ENCODE data around the gene PTPRE.

- TF ChIP-seq MLLT1 (IDR thresholded peaks at IDR 0.05) (no peak), CTCF (IDR thresholded peaks at IDR 0.05 in 2 of 3, conservative IDR thresholded peaks at IDR 0.05 in 1 of 3; ENCODE audit: control insufficient read depth in 2 of 3, extremely low read depth in 1 of 3, insufficient read depth in 1 of 3, low read depth in 3 of 3, low read length in 3 of 3) (no peak), FOXK2 (IDR thresholded peaks at IDR 0.05) (no peak), POLR2AphosphoS5 (IDR thresholded peaks at IDR 0.05; ENCODE audit: low read length) (no peak), KDM1A (IDR thresholded peaks at IDR 0.05; ENCODE audit: borderline replicate concordance) (no peak), SREBF1 (IDR thresholded peaks at IDR 0.05; ENCODE audit: low read length) (no peak), STAT1 (conservative IDR thresholded peaks at IDR 0.05) (no peak)
Measured at GRCh38 chr10:128007056-128007455, 100.2 kb downstream of the PTPRE start.
